OCI-LY1 (cell line): Measurements from ENCODE around the gene SLC2A11.

Source experiments
- EZH2 ChIP-seq: fragments of 200-600 bp; sonication (generic), shearing (Covaris generic); IDR thresholded peaks from 2 replicates; pipeline ENCODE4 v1.8.0; 2017; ENCODE audit warnings: borderline replicate concordance, mixed run types, mild to moderate bottlenecking, antibody characterized with exemption, low read length, moderate library complexity, mixed read lengths
- TF ChIP-seq, protein P1 (sequence below): fragments of 200-600 bp; sonication (generic), shearing (Covaris generic); IDR thresholded peaks from 2 replicates; pipeline ENCODE4 v1.5.1; 2017; ENCODE audit warnings: mild to moderate bottlenecking, antibody characterized with exemption, low read length, moderate library complexity, mixed read lengths

DNA sequence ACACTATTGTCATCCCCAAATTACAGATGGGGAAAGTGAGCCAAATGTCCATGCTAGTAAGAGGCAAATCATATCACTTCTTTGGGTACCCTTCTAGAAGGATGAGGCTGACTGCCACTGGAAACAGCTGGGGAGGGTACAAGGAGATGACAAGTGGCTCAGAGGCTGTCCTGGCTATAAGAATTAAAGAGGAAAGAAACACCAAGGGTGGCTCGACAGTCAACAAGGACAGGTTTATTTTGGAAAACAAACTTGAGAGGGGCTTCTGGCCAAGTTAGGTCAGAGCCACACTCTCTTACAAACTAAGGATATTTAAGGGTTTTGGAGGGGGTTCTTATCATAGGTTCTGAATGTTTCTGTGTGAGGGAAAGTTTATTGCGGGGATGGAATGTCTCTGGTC is 34.5 kb downstream of the SLC2A11 start:
- TF ChIP-seq, protein P1, sequence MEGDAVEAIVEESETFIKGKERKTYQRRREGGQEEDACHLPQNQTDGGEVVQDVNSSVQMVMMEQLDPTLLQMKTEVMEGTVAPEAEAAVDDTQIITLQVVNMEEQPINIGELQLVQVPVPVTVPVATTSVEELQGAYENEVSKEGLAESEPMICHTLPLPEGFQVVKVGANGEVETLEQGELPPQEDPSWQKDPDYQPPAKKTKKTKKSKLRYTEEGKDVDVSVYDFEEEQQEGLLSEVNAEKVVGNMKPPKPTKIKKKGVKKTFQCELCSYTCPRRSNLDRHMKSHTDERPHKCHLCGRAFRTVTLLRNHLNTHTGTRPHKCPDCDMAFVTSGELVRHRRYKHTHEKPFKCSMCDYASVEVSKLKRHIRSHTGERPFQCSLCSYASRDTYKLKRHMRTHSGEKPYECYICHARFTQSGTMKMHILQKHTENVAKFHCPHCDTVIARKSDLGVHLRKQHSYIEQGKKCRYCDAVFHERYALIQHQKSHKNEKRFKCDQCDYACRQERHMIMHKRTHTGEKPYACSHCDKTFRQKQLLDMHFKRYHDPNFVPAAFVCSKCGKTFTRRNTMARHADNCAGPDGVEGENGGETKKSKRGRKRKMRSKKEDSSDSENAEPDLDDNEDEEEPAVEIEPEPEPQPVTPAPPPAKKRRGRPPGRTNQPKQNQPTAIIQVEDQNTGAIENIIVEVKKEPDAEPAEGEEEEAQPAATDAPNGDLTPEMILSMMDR: no peak
- TF ChIP-seq EZH2: no peak
